HepG2 (cell line): ENCODE data around the gene SLC7A6OS. TPM values are rescaled to one million over a fixed set of nuclear protein-coding genes. Genes with fewer than 3 reads are reported as not detected.
A peak's percentile ranks its signal among the peaks of the same experiment; 100 is the strongest.

Experiments
- BCL6 ChIP-seq: IDR thresholded peaks from 2 replicates; pipeline ENCODE4 v1.6.1; 2016; ENCODE audit warnings: missing genetic modification reagents, missing compliant biosample characterization
- DR1 ChIP-seq: sonication (generic); formaldehyde crosslinking; IDR thresholded peaks from 2 replicates; pipeline ENCODE4 v1.8.0; 2021; ENCODE audit warnings: mild to moderate bottlenecking, missing genetic modification reagents, inconsistent platforms
- FOSL2 ChIP-seq: sonication (generic); formaldehyde crosslinking; IDR thresholded peaks from 2 replicates; pipeline ENCODE4 v1.4.0; 2020; ENCODE audit warnings: missing genetic modification reagents
- RAD21 ChIP-seq: fragments of 450-650 bp; formaldehyde crosslinking; IDR thresholded peaks from 2 replicates; pipeline ENCODE4 v1.5.0; 2020; ENCODE audit warnings: mild to moderate bottlenecking
- SALL1 ChIP-seq: sonication (generic); formaldehyde crosslinking; IDR thresholded peaks from 2 replicates; pipeline ENCODE4 v1.8.0; 2022; ENCODE audit warnings: mild to moderate bottlenecking, missing genetic modification reagents
- SMYD3 ChIP-seq: sonication (generic); formaldehyde crosslinking; IDR thresholded peaks from 2 replicates; pipeline ENCODE4 v1.8.1; 2023; ENCODE audit warnings: mild to moderate bottlenecking, missing genetic modification reagents
- TAF1 ChIP-seq: sonication (generic); formaldehyde crosslinking; IDR thresholded peaks from 2 replicates; pipeline ENCODE4 v1.4.0; 2020; ENCODE audit warnings: missing genetic modification reagents
- ZNF121 ChIP-seq: sonication (generic); formaldehyde crosslinking; IDR thresholded peaks from 2 replicates; pipeline ENCODE4 v1.5.0; 2020; ENCODE audit warnings: mild to moderate bottlenecking, missing genetic modification reagents
- ZNF354B ChIP-seq: sonication (generic); formaldehyde crosslinking; IDR thresholded peaks from 2 replicates; pipeline ENCODE4 v1.8.0; 2022; ENCODE audit warnings: mild to moderate bottlenecking, missing genetic modification reagents
- ZNF441 ChIP-seq: sonication (generic); formaldehyde crosslinking; IDR thresholded peaks from 2 replicates; pipeline ENCODE4 v1.7.0; 2021; ENCODE audit warnings: missing genetic modification reagents, borderline replicate concordance
- ZNF569 ChIP-seq: sonication (generic); formaldehyde crosslinking; IDR thresholded peaks from 2 replicates; pipeline ENCODE4 v1.5.0; 2020; ENCODE audit warnings: mild to moderate bottlenecking, missing genetic modification reagents, moderate library complexity, borderline replicate concordance
- polyA plus RNA-seq, 8 experiments: library from polyadenylated mRNA; depleted of rRNA in 3 of 8; stranded (reverse) in 7 of 8; unstranded in 1 of 8; fragments of >200 nt; fragmentation: Illumina TruSeq in 4 of 8; extraction: Trizol in 4 of 8; gene quantifications; 2 replicates each; pipeline versions ENCODE4 v1.2.1 to v1.2.3, GENCODE V29; 2011 to 2016; ENCODE audit warnings: low read depth in 4 of 8, missing spikeins in 1 of 8, mixed read lengths in 1 of 8; ENCODE audit not compliant: insufficient read depth in 1 of 8
- total RNA-seq, 5 experiments: library from RNA; depleted of rRNA; stranded (reverse); fragments of >200 nt; fragmentation: Illumina TruSeq; extraction: Trizol; gene quantifications; 2 replicates each; pipeline ENCODE4 v1.2.3, GENCODE V29; 2016; ENCODE audit warnings: low read depth in 1 of 5
- TF ChIP-seq, protein P1 (sequence below): sonication (generic); formaldehyde crosslinking; IDR thresholded peaks from 2 replicates; pipeline ENCODE4 v1.4.0; 2020; ENCODE audit warnings: missing genetic modification reagents, borderline replicate concordance
- TF ChIP-seq, protein P2 (sequence below): sonication (generic); formaldehyde crosslinking; IDR thresholded peaks from 2 replicates; pipeline ENCODE4 v1.4.0; 2020; ENCODE audit warnings: mild to moderate bottlenecking, missing genetic modification reagents, borderline replicate concordance
- TF ChIP-seq, protein P3 (sequence below): sonication (generic); formaldehyde crosslinking; IDR thresholded peaks from 2 replicates; pipeline ENCODE4 v1.5.0; 2020; ENCODE audit warnings: missing genetic modification reagents
- TF ChIP-seq, protein P4 (sequence below): sonication (generic); formaldehyde crosslinking; IDR thresholded peaks from 2 replicates; pipeline ENCODE4 v1.8.0; 2022; ENCODE audit warnings: missing genetic modification reagents, mild to moderate bottlenecking, moderate library complexity, borderline replicate concordance

Gene SLC7A6OS
- total and polyA plus RNA-seq, 2 of the 13 experiments (the other 11 are each of a cell fraction or from before 2014, with no cell fraction given), result 11.2 to 21.5 TPM

DNA sequence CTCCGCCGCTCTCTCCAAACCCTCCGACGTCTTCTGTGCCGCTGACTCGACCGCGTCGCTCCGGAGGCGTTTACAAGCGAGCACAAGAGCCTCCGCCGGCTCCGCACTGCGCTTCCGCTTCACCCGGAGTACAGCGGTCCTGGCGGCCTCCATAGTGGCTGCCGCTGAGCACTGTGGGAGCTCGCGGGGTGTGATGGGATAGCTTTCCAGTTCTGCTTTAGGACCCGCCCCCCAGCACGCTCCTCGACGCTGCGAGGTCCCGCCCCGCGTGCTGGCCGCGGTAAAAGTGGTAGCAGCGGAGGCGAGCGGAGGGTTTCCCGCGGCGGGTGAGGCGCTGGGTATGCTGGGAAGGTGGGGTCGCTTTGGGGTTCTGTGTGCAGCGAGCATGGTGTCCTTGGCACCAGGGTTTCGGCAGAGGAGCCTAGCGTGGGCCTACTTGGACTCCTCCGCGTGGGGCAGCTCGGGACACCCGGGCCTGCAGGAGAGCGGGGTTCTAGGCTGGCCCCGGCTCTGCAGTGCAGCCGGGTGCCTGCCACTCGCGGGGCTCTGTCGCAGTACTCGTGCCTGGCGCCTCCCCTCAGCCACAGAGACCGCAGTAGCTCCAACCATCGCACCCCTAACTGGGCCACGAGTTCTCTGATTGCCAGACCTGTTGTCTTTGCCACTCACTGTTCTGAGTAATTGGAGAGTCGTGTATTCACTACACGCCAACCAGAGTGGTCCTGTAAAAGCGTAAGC lies at the start of gene SLC7A6OS, which contains the start of gene PRMT7 (continued):
- peak; percentile 98; the same call in 1 of the 2 replicates for TF ChIP-seq ZNF354B (CRISPR knock-in tag)
- TF ChIP-seq RAD21 (CRISPR knock-in tag), result peak; percentile 66
- TF ChIP-seq ZNF121 (CRISPR knock-in tag), result peak; percentile 80
- TF ChIP-seq ZNF569 (CRISPR knock-in tag), result peak; percentile 96; the same call in 1 of the 2 replicates
- peak; percentile 93 for TF ChIP-seq TAF1 (CRISPR knock-in tag)
- TF ChIP-seq ZNF441 (CRISPR knock-in tag), result peak; percentile 96
- TF ChIP-seq, protein P1, sequence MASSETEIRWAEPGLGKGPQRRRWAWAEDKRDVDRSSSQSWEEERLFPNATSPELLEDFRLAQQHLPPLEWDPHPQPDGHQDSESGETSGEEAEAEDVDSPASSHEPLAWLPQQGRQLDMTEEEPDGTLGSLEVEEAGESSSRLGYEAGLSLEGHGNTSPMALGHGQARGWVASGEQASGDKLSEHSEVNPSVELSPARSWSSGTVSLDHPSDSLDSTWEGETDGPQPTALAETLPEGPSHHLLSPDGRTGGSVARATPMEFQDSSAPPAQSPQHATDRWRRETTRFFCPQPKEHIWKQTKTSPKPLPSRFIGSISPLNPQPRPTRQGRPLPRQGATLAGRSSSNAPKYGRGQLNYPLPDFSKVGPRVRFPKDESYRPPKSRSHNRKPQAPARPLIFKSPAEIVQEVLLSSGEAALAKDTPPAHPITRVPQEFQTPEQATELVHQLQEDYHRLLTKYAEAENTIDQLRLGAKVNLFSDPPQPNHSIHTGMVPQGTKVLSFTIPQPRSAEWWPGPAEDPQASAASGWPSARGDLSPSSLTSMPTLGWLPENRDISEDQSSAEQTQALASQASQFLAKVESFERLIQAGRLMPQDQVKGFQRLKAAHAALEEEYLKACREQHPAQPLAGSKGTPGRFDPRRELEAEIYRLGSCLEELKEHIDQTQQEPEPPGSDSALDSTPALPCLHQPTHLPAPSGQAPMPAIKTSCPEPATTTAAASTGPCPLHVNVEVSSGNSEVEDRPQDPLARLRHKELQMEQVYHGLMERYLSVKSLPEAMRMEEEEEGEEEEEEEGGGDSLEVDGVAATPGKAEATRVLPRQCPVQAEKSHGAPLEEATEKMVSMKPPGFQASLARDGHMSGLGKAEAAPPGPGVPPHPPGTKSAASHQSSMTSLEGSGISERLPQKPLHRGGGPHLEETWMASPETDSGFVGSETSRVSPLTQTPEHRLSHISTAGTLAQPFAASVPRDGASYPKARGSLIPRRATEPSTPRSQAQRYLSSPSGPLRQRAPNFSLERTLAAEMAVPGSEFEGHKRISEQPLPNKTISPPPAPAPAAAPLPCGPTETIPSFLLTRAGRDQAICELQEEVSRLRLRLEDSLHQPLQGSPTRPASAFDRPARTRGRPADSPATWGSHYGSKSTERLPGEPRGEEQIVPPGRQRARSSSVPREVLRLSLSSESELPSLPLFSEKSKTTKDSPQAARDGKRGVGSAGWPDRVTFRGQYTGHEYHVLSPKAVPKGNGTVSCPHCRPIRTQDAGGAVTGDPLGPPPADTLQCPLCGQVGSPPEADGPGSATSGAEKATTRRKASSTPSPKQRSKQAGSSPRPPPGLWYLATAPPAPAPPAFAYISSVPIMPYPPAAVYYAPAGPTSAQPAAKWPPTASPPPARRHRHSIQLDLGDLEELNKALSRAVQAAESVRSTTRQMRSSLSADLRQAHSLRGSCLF (CRISPR knock-in tag), result peak; percentile 99
- TF ChIP-seq, protein P2, sequence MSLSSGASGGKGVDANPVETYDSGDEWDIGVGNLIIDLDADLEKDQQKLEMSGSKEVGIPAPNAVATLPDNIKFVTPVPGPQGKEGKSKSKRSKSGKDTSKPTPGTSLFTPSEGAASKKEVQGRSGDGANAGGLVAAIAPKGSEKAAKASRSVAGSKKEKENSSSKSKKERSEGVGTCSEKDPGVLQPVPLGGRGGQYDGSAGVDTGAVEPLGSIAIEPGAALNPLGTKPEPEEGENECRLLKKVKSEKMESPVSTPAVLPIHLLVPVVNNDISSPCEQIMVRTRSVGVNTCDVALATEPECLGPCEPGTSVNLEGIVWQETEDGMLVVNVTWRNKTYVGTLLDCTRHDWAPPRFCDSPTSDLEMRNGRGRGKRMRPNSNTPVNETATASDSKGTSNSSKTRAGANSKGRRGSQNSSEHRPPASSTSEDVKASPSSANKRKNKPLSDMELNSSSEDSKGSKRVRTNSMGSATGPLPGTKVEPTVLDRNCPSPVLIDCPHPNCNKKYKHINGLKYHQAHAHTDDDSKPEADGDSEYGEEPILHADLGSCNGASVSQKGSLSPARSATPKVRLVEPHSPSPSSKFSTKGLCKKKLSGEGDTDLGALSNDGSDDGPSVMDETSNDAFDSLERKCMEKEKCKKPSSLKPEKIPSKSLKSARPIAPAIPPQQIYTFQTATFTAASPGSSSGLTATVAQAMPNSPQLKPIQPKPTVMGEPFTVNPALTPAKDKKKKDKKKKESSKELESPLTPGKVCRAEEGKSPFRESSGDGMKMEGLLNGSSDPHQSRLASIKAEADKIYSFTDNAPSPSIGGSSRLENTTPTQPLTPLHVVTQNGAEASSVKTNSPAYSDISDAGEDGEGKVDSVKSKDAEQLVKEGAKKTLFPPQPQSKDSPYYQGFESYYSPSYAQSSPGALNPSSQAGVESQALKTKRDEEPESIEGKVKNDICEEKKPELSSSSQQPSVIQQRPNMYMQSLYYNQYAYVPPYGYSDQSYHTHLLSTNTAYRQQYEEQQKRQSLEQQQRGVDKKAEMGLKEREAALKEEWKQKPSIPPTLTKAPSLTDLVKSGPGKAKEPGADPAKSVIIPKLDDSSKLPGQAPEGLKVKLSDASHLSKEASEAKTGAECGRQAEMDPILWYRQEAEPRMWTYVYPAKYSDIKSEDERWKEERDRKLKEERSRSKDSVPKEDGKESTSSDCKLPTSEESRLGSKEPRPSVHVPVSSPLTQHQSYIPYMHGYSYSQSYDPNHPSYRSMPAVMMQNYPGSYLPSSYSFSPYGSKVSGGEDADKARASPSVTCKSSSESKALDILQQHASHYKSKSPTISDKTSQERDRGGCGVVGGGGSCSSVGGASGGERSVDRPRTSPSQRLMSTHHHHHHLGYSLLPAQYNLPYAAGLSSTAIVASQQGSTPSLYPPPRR, result peak; percentile 90
- peak; percentile 99 for TF ChIP-seq DR1
- TF ChIP-seq SALL1, result peak; percentile 99
- TF ChIP-seq, protein P3, sequence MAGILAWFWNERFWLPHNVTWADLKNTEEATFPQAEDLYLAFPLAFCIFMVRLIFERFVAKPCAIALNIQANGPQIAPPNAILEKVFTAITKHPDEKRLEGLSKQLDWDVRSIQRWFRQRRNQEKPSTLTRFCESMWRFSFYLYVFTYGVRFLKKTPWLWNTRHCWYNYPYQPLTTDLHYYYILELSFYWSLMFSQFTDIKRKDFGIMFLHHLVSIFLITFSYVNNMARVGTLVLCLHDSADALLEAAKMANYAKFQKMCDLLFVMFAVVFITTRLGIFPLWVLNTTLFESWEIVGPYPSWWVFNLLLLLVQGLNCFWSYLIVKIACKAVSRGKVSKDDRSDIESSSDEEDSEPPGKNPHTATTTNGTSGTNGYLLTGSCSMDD (CRISPR knock-in tag), result peak; percentile 99
- TF ChIP-seq, protein P4, sequence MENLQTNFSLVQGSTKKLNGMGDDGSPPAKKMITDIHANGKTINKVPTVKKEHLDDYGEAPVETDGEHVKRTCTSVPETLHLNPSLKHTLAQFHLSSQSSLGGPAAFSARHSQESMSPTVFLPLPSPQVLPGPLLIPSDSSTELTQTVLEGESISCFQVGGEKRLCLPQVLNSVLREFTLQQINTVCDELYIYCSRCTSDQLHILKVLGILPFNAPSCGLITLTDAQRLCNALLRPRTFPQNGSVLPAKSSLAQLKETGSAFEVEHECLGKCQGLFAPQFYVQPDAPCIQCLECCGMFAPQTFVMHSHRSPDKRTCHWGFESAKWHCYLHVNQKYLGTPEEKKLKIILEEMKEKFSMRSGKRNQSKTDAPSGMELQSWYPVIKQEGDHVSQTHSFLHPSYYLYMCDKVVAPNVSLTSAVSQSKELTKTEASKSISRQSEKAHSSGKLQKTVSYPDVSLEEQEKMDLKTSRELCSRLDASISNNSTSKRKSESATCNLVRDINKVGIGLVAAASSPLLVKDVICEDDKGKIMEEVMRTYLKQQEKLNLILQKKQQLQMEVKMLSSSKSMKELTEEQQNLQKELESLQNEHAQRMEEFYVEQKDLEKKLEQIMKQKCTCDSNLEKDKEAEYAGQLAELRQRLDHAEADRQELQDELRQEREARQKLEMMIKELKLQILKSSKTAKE (CRISPR knock-in tag), result peak; percentile 93
- TF ChIP-seq BCL6, result peak; percentile 89
- peak; percentile 99 for TF ChIP-seq SMYD3 (CRISPR knock-in tag)
- TF ChIP-seq FOSL2 (CRISPR knock-in tag), result peak; percentile 79
